Measurements from ENCODE around the gene EN2. TPM values are rescaled to one million over a fixed set of nuclear protein-coding genes. Genes with fewer than 3 reads are reported as not detected.
"Not testable (repeated sequence)": the region's sequence is repeated elsewhere in the genome, so short reads cannot be mapped to it uniquely, and the experiment has no call there.

Gene EN2
- total RNA-seq, 2 donors from 2014 or later = not detected

- DNase-seq (no peak), ATAC-seq (replicated peaks in 1 of 2) (no peak)
- H3K4me3 Mint-ChIP-seq = no peak overlapping the region
- no peak overlapping the region for H3K27ac Mint-ChIP-seq
- H3K4me1 Mint-ChIP-seq (ENCODE audit: low read depth) = no peaks in the 10 kb centered on the region
- H3K36me3 Mint-ChIP-seq (ENCODE audit: insufficient read depth in 2 of 2) = no peaks in the 10 kb centered on the region
- H3K9me3 Mint-ChIP-seq = no peaks in the 10 kb centered on the region
- peaks cover 38% of the 10 kb centered on the region for H3K27me3 Mint-ChIP-seq (ENCODE audit: low read depth)
Measured at GRCh38 chr7:155431231-155431630, 26.7 kb upstream of the EN2 start.

GRCh38 chr7:155431711-155432110 lies 26.2 kb upstream of the EN2 start:
- no peak overlapping the region for H3K4me3 Mint-ChIP-seq
- no peak overlapping the region for H3K27ac Mint-ChIP-seq
- H3K27me3 Mint-ChIP-seq (ENCODE audit: low read depth) = peaks cover 43% of the 10 kb centered on the region
- DNase-seq (no peak), ATAC-seq (replicated peaks in 1 of 2) (no peak)
- no peaks in the 10 kb centered on the region for H3K4me1 Mint-ChIP-seq (ENCODE audit: low read depth)
- no peaks in the 10 kb centered on the region for H3K9me3 Mint-ChIP-seq
- no peaks in the 10 kb centered on the region for H3K36me3 Mint-ChIP-seq (ENCODE audit: insufficient read depth in 2 of 2)

GRCh38 chr7:155435110-155435509 lies 22.8 kb upstream of the EN2 start:
- Mint-ChIP-seq H3K27ac (no peak overlapping the region), H3K27me3 (ENCODE audit: low read depth) (peaks cover 47% of the 10 kb centered on the region), H3K4me3 (no peak overlapping the region), H3K4me1 (ENCODE audit: low read depth) (no peaks in the 10 kb centered on the region), H3K36me3 (ENCODE audit: insufficient read depth in 2 of 2) (no peaks in the 10 kb centered on the region), H3K9me3 (no peaks in the 10 kb centered on the region)
- DNase-seq (no peak), ATAC-seq (replicated peaks in 1 of 2) (no peak)

- Mint-ChIP-seq H3K27me3 (ENCODE audit: low read depth) (peaks cover 44% of the 10 kb centered on the region), H3K4me3 (no peak overlapping the region), H3K36me3 (ENCODE audit: insufficient read depth in 2 of 2) (no peaks in the 10 kb centered on the region), H3K9me3 (no peaks in the 10 kb centered on the region), H3K4me1 (ENCODE audit: low read depth) (no peaks in the 10 kb centered on the region), H3K27ac (no peak overlapping the region)
- ATAC-seq (replicated peaks in 1 of 2) = no peak
- no peak for DNase-seq
Measured at GRCh38 chr7:155437836-155438235, 20.1 kb upstream of the EN2 start.

GRCh38 chr7:155438777-155439176 lies 19.2 kb upstream of the EN2 start:
- Mint-ChIP-seq H3K9me3 (no peaks in the 10 kb centered on the region), H3K4me1 (ENCODE audit: low read depth) (no peaks in the 10 kb centered on the region), H3K36me3 (ENCODE audit: insufficient read depth in 2 of 2) (no peaks in the 10 kb centered on the region), H3K27ac (no peak overlapping the region), H3K4me3 (no peak overlapping the region), H3K27me3 (ENCODE audit: low read depth) (peaks cover 54% of the 10 kb centered on the region)
- ATAC-seq (replicated peaks in 1 of 2) (no peak), DNase-seq (no peak)

- Mint-ChIP-seq H3K36me3 (ENCODE audit: insufficient read depth in 2 of 2) (no peaks in the 10 kb centered on the region), H3K9me3 (no peaks in the 10 kb centered on the region), H3K4me3 (no peak overlapping the region), H3K27ac (no peak overlapping the region), H3K27me3 (ENCODE audit: low read depth) (peaks cover 60% of the 10 kb centered on the region), H3K4me1 (ENCODE audit: low read depth) (no peaks in the 10 kb centered on the region)
- ATAC-seq (replicated peaks in 1 of 2) (no peak), DNase-seq (no peak)
Measured at GRCh38 chr7:155439311-155440017, 18.5 kb upstream of the EN2 start.

- Mint-ChIP-seq H3K4me1 (ENCODE audit: low read depth) (no peaks in the 10 kb centered on the region), H3K27ac (no peak overlapping the region), H3K4me3 (no peak overlapping the region), H3K9me3 (no peaks in the 10 kb centered on the region), H3K27me3 (ENCODE audit: low read depth) (peaks cover 64% of the 10 kb centered on the region), H3K36me3 (ENCODE audit: insufficient read depth in 2 of 2) (no peaks in the 10 kb centered on the region)
- DNase-seq (no peak), ATAC-seq (replicated peaks in 1 of 2) (no peak)
Measured at GRCh38 chr7:155440018-155440410, 17.9 kb upstream of the EN2 start.

GRCh38 chr7:155441856-155442255 lies 16.1 kb upstream of the EN2 start:
- ATAC-seq (replicated peaks in 1 of 2) (no peak), DNase-seq (no peak)
- H3K4me1 Mint-ChIP-seq (ENCODE audit: low read depth) = no peaks in the 10 kb centered on the region
- no peaks in the 10 kb centered on the region for H3K9me3 Mint-ChIP-seq
- H3K27ac Mint-ChIP-seq = no peak overlapping the region
- H3K36me3 Mint-ChIP-seq (ENCODE audit: insufficient read depth in 2 of 2) = no peaks in the 10 kb centered on the region
- peaks cover 52% of the 10 kb centered on the region for H3K27me3 Mint-ChIP-seq (ENCODE audit: low read depth)
- no peak overlapping the region for H3K4me3 Mint-ChIP-seq

GRCh38 chr7:155444746-155445145 lies 13.2 kb upstream of the EN2 start:
- no peaks in the 10 kb centered on the region for H3K9me3 Mint-ChIP-seq
- no peak overlapping the region for H3K4me3 Mint-ChIP-seq
- ATAC-seq (replicated peaks in 1 of 2) (no peak), DNase-seq (no peak)
- no peaks in the 10 kb centered on the region for H3K36me3 Mint-ChIP-seq (ENCODE audit: insufficient read depth in 2 of 2)
- peaks cover 60% of the 10 kb centered on the region for H3K27me3 Mint-ChIP-seq (ENCODE audit: low read depth)
- H3K27ac Mint-ChIP-seq = no peak overlapping the region
- H3K4me1 Mint-ChIP-seq (ENCODE audit: low read depth) = peaks cover 16% of the 10 kb centered on the region

- not testable (repeated sequence) for H3K36me3 Mint-ChIP-seq (ENCODE audit: insufficient read depth in 2 of 2); H3K4me3 Mint-ChIP-seq; ATAC-seq (replicated peaks in 1 of 2); DNase-seq; H3K9me3 Mint-ChIP-seq; H3K27ac Mint-ChIP-seq
- Mint-ChIP-seq H3K4me1 (ENCODE audit: low read depth) (peaks cover 16% of the 10 kb centered on the region), H3K27me3 (ENCODE audit: low read depth) (peaks cover 60% of the 10 kb centered on the region)
Measured at GRCh38 chr7:155445606-155446005, 12.3 kb upstream of the EN2 start.

GRCh38 chr7:155447603-155448002 lies 10.3 kb upstream of the EN2 start:
- no peaks in the 10 kb centered on the region for H3K36me3 Mint-ChIP-seq (ENCODE audit: insufficient read depth in 2 of 2)
- H3K4me3 Mint-ChIP-seq = peak overlapping the region in 1 of 2 donors; percentile 46
- peaks cover 20% of the 10 kb centered on the region for H3K4me1 Mint-ChIP-seq (ENCODE audit: low read depth)
- DNase-seq (no peak), ATAC-seq (replicated peaks in 1 of 2) (no peak)
- H3K27ac Mint-ChIP-seq = peak overlapping the region; percentile 8
- H3K9me3 Mint-ChIP-seq = no peaks in the 10 kb centered on the region
- peaks cover 72% of the 10 kb centered on the region for H3K27me3 Mint-ChIP-seq (ENCODE audit: low read depth)

- no peak overlapping the region for H3K27ac Mint-ChIP-seq
- peaks cover 69% of the 10 kb centered on the region for H3K27me3 Mint-ChIP-seq (ENCODE audit: low read depth)
- no peaks in the 10 kb centered on the region for H3K9me3 Mint-ChIP-seq
- peaks cover 20% of the 10 kb centered on the region for H3K4me1 Mint-ChIP-seq (ENCODE audit: low read depth)
- H3K4me3 Mint-ChIP-seq = peak overlapping the region in 1 of 2 donors; percentile 46
- H3K36me3 Mint-ChIP-seq (ENCODE audit: insufficient read depth in 2 of 2) = no peaks in the 10 kb centered on the region
- ATAC-seq (replicated peaks in 1 of 2) (no peak), DNase-seq (no peak)
Measured at GRCh38 chr7:155448632-155449007, 9.3 kb upstream of the EN2 start.

- no peak overlapping the region for H3K27ac Mint-ChIP-seq
- no peaks in the 10 kb centered on the region for H3K36me3 Mint-ChIP-seq (ENCODE audit: insufficient read depth in 2 of 2)
- no peak for ATAC-seq (replicated peaks in 1 of 2)
- H3K27me3 Mint-ChIP-seq (ENCODE audit: low read depth) = peaks cover 64% of the 10 kb centered on the region
- DNase-seq = no peak
- H3K4me1 Mint-ChIP-seq (ENCODE audit: low read depth) = peaks cover 21% of the 10 kb centered on the region
- H3K9me3 Mint-ChIP-seq = no peaks in the 10 kb centered on the region
- H3K4me3 Mint-ChIP-seq = peak overlapping the region; percentile 34 to 46
Measured at GRCh38 chr7:155449008-155449868, 8.7 kb upstream of the EN2 start.

Data from activated T-cell treated with anti-CD3 and anti-CD28 coated beads, Interleukin-2, amount 50 U/mL, for 72 hours (primary cell).